ENCODE results near the gene RNF8.

Gene RNF8

DNA sequence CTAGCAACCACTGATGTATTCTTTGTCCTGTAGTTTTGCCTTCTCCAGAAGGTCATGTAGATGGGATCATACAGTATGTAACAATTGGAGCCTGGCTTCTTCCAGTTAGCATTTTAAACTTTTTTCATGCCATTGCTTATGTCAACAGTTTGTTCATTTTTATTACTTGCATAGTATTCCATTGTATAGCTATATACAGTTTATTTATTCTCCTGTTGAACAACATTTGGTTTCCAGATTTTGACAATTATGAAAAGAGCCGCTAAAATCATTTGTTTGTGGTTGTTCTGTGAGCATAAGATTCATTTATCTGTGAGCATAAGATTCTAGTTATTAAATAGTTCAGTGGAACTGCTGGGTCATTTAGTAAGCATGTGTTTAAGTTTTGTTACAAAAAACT is 55.7 kb downstream of the RNF8 start:
- Histone ChIP-seq H3K9ac (ENCODE audit: low read length) (no peak overlapping the region), H3K4me2 (ENCODE audit: low read length) (no peak overlapping the region), H3K79me2 (ENCODE audit: control insufficient read depth, insufficient read depth, low read length) (no peaks in the 10 kb centered on the region), H3K18ac (ENCODE audit: low read length) (no peak overlapping the region), H3K4me3 (ENCODE audit: low read length) (no peak overlapping the region), H3K4me1 (ENCODE audit: control insufficient read depth, low read depth, low read length) (no peaks in the 10 kb centered on the region), H3K56ac (ENCODE audit: low read length) (no peak overlapping the region), H3K27me3 (ENCODE audit: insufficient read depth, low read length, poor library complexity) (no peaks in the 10 kb centered on the region), H2AK5ac (ENCODE audit: low read length) (no peak overlapping the region), H3K23ac (ENCODE audit: low read length) (no peak overlapping the region), H3K79me1 (ENCODE audit: low read length) (no peaks in the 10 kb centered on the region), H3K4ac (ENCODE audit: low read depth, low read length) (no peak overlapping the region), H3K36me3 (ENCODE audit: control insufficient read depth, insufficient read depth, low read length) (no peaks in the 10 kb centered on the region), H4K5ac (ENCODE audit: low read length) (no peak overlapping the region), H3K27ac (ENCODE audit: low read depth, low read length) (no peak overlapping the region), H4K8ac (ENCODE audit: low read depth, low read length) (no peak overlapping the region), H2BK5ac (ENCODE audit: low read length) (no peak overlapping the region), H2BK120ac (ENCODE audit: low read depth, low read length) (no peak overlapping the region), H2BK15ac (replicated peaks; ENCODE audit: low read depth) (no peak overlapping the region)
- no peak for DNase-seq
- WGBS (ENCODE audit: extremely low coverage, insufficient coverage, low lambda C conversion rate) = no CpG with 5 or more reads among the region's 1 CpG

DNA sequence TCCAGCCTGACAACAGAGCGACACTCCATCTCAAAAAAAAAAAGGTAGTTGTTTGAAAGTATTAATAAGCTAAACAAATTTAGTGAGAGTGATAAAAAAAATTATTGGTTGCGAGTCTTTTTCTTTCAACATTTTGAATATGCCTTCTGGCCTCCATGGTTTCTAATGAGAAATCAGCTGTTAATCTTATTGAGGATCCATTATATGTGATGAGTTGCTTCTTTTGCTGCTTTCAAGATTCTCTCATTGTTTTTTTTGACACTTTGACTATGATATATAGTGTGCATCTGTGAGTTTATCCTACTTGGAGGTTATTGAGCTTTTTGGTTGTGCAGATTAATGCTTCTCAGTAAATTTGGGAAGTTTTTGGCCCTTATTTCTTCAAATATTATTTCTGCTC is 63.6 kb downstream of the RNF8 start:
- Histone ChIP-seq H2BK5ac (ENCODE audit: low read length) (no peak overlapping the region), H3K79me1 (ENCODE audit: low read length) (no peaks in the 10 kb centered on the region), H3K56ac (ENCODE audit: low read length) (no peak overlapping the region), H3K4me3 (ENCODE audit: low read length) (no peak overlapping the region), H3K4me2 (ENCODE audit: low read length) (no peak overlapping the region), H4K5ac (ENCODE audit: low read length) (no peak overlapping the region), H2BK15ac (replicated peaks; ENCODE audit: low read depth) (no peak overlapping the region), H3K4me1 (ENCODE audit: control insufficient read depth, low read depth, low read length) (no peaks in the 10 kb centered on the region), H3K18ac (ENCODE audit: low read length) (no peak overlapping the region), H2BK120ac (ENCODE audit: low read depth, low read length) (no peak overlapping the region), H2AK5ac (ENCODE audit: low read length) (no peak overlapping the region), H3K9ac (ENCODE audit: low read length) (no peak overlapping the region), H3K36me3 (ENCODE audit: control insufficient read depth, insufficient read depth, low read length) (no peaks in the 10 kb centered on the region), H3K4ac (ENCODE audit: low read depth, low read length) (no peak overlapping the region), H4K8ac (ENCODE audit: low read depth, low read length) (no peak overlapping the region), H3K27me3 (ENCODE audit: insufficient read depth, low read length, poor library complexity) (no peaks in the 10 kb centered on the region), H3K23ac (ENCODE audit: low read length) (no peak overlapping the region), H3K27ac (ENCODE audit: low read depth, low read length) (no peak overlapping the region), H3K79me2 (ENCODE audit: control insufficient read depth, insufficient read depth, low read length) (no peaks in the 10 kb centered on the region)
- WGBS (ENCODE audit: extremely low coverage, insufficient coverage, low lambda C conversion rate) = 100% methylated on average over 1 of the region's 2 CpGs
- DNase-seq = no peak

DNA sequence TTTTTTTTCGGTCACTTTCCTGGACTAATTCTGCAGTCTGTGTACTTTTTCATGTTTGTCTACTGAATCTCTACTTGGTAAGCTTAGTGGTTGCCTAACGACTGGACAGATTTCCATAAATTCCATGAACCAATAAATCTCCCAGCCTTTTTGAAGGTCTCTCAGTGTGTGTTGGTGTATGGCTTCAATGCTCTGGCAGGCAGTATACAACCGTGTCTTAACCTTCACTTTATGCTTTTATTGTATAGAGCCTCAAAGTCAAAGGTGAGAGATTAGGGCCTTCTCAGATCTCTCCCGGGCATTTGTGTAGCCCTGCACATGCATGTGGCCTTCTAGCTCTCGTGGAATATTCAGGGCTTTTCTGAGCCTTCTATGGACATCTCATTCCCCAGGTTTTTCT is 64.9 kb downstream of the RNF8 start:
- no CpG with 5 or more reads among the region's 5 CpGs for WGBS (ENCODE audit: extremely low coverage, insufficient coverage, low lambda C conversion rate)
- no peak overlapping the region for H3K56ac ChIP-seq (ENCODE audit: low read length)

DNA sequence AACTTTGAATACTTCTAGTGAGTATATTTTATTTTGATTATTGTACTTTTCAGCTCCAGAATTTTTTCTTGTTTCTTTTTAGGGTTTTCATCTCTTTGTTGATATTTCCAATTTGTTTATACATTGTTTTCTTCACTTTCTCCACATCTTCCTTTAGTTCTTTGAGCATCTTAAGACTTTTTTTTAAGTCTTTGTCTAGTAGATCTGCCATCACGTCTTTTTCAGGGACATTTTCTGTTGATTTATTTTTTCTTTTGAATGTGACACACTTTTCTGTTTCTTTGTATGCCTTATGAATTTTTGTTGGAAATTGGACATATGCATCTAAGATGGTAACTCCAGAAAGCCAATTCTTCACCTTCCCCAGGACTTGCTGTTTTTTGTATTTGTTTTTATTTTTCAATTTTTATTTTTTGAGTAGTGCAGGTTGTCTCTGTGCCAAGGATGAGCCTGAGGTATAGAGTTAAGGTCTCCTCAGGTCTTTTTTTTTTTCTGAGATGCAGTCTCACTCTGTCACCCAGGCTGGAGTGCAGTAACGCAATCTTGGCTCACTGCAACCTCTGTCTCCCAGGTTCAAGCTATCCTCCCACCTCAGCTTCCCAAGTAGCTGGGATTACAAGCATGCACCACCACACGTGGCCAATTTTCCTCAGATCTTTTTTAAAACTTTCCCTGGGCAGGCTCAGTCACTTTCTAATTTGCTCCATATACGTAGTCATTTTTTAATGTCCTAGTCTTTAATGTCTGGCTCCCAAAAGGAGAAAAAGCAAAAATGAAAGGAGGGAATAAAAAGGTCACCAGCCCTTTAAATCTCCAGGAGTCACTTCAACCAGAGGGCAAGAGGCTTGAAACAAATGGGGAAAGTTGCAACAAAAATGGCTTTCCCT is 72.5 kb downstream of the RNF8 start:
- Histone ChIP-seq H3K56ac (ENCODE audit: low read length) (no peak overlapping the region), H3K79me1 (ENCODE audit: low read length) (no peaks in the 10 kb centered on the region), H3K9ac (ENCODE audit: low read length) (no peak overlapping the region), H3K4me2 (ENCODE audit: low read length) (no peak overlapping the region), H3K4me1 (ENCODE audit: control insufficient read depth, low read depth, low read length) (no peaks in the 10 kb centered on the region), H4K5ac (ENCODE audit: low read length) (no peak overlapping the region), H3K27ac (ENCODE audit: low read depth, low read length) (no peak overlapping the region), H3K4ac (ENCODE audit: low read depth, low read length) (no peak overlapping the region), H3K36me3 (ENCODE audit: control insufficient read depth, insufficient read depth, low read length) (no peaks in the 10 kb centered on the region), H3K18ac (ENCODE audit: low read length) (no peak overlapping the region), H2BK5ac (ENCODE audit: low read length) (no peak overlapping the region), H4K8ac (ENCODE audit: low read depth, low read length) (no peak overlapping the region), H3K23ac (ENCODE audit: low read length) (no peak overlapping the region), H2BK15ac (replicated peaks; ENCODE audit: low read depth) (no peak overlapping the region), H3K27me3 (ENCODE audit: insufficient read depth, low read length, poor library complexity) (no peaks in the 10 kb centered on the region), H3K4me3 (ENCODE audit: low read length) (no peak overlapping the region), H2BK120ac (ENCODE audit: low read depth, low read length) (no peak overlapping the region), H2AK5ac (ENCODE audit: low read length) (no peak overlapping the region), H3K79me2 (ENCODE audit: control insufficient read depth, insufficient read depth, low read length) (no peaks in the 10 kb centered on the region)
- no CpG with 5 or more reads among the region's 4 CpGs for WGBS (ENCODE audit: extremely low coverage, insufficient coverage, low lambda C conversion rate)
- DNase-seq = no peak

More for the DNA sequence above, 64.9 kb downstream of the RNF8 start:
- Histone ChIP-seq H3K9ac (ENCODE audit: low read length) (no peak overlapping the region), H4K8ac (ENCODE audit: low read depth, low read length) (no peak overlapping the region), H2BK15ac (replicated peaks; ENCODE audit: low read depth) (no peak overlapping the region), H3K4me3 (ENCODE audit: low read length) (no peak overlapping the region), H3K4me1 (ENCODE audit: control insufficient read depth, low read depth, low read length) (no peaks in the 10 kb centered on the region), H3K27me3 (ENCODE audit: insufficient read depth, low read length, poor library complexity) (no peaks in the 10 kb centered on the region), H2BK120ac (ENCODE audit: low read depth, low read length) (no peak overlapping the region), H3K4me2 (ENCODE audit: low read length) (no peak overlapping the region), H3K4ac (ENCODE audit: low read depth, low read length) (no peak overlapping the region), H3K23ac (ENCODE audit: low read length) (no peak overlapping the region), H2AK5ac (ENCODE audit: low read length) (no peak overlapping the region), H3K18ac (ENCODE audit: low read length) (no peak overlapping the region), H3K27ac (ENCODE audit: low read depth, low read length) (no peak overlapping the region), H4K5ac (ENCODE audit: low read length) (no peak overlapping the region), H2BK5ac (ENCODE audit: low read length) (no peak overlapping the region), H3K36me3 (ENCODE audit: control insufficient read depth, insufficient read depth, low read length) (no peaks in the 10 kb centered on the region), H3K79me2 (ENCODE audit: control insufficient read depth, insufficient read depth, low read length) (no peaks in the 10 kb centered on the region), H3K79me1 (ENCODE audit: low read length) (no peaks in the 10 kb centered on the region)
- no peak for DNase-seq

DNA sequence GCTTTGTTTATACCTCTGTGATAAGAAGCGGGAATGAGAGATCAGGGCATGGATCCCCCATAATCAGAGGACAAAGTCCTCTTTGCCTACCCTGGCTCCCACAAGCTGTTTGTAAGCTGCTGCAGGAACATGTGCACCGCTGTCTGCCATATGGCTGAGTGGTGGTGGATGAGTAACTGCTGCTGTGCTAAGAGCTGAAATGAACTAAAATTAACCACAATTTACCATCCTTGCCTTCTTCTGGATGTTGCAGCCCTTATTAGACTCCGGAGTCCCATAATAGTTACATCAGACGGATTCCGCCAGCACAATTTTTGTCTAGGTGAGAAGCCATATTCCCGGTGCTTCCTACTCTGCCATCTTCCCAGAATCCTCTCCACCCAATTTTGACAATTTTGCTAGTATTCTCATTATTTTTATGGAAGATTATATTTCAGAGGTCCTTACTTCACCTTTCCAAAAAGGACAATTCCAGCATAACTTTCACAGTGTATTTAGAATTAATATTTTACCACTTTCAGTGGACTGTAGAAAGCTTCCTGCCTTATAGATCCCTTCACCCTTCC is 73.2 kb downstream of the RNF8 start:
- no peak overlapping the region for H3K4ac ChIP-seq (ENCODE audit: low read depth, low read length)
- H4K5ac ChIP-seq (ENCODE audit: low read length) = no peak overlapping the region
- H3K36me3 ChIP-seq (ENCODE audit: control insufficient read depth, insufficient read depth, low read length) = no peaks in the 10 kb centered on the region
- H2BK120ac ChIP-seq (ENCODE audit: low read depth, low read length) = no peak overlapping the region
- H3K79me1 ChIP-seq (ENCODE audit: low read length) = no peaks in the 10 kb centered on the region
- H3K4me2 ChIP-seq (ENCODE audit: low read length) = no peak overlapping the region
- H4K8ac ChIP-seq (ENCODE audit: low read depth, low read length) = no peak overlapping the region
- no peak overlapping the region for H3K56ac ChIP-seq (ENCODE audit: low read length)
- no peaks in the 10 kb centered on the region for H3K79me2 ChIP-seq (ENCODE audit: control insufficient read depth, insufficient read depth, low read length)
- H3K9ac ChIP-seq (ENCODE audit: low read length) = no peak overlapping the region
- no peak overlapping the region for H3K23ac ChIP-seq (ENCODE audit: low read length)
- no peak overlapping the region for H3K4me3 ChIP-seq (ENCODE audit: low read length)
- no peak overlapping the region for H3K27ac ChIP-seq (ENCODE audit: low read depth, low read length)
- no peaks in the 10 kb centered on the region for H3K4me1 ChIP-seq (ENCODE audit: control insufficient read depth, low read depth, low read length)
- no peak for DNase-seq
- WGBS (ENCODE audit: extremely low coverage, insufficient coverage, low lambda C conversion rate) = no CpG with 5 or more reads among the region's 6 CpGs
- H3K27me3 ChIP-seq (ENCODE audit: insufficient read depth, low read length, poor library complexity) = no peaks in the 10 kb centered on the region
- H2BK5ac ChIP-seq (ENCODE audit: low read length) = no peak overlapping the region
- H2BK15ac ChIP-seq (replicated peaks; ENCODE audit: low read depth) = no peak overlapping the region
- no peak overlapping the region for H3K18ac ChIP-seq (ENCODE audit: low read length)
- no peak overlapping the region for H2AK5ac ChIP-seq (ENCODE audit: low read length)
